Activated gamma-delta T cell (primary cell): ENCODE measurements around the gene CMIP.

Experiments
- DNase-seq: peaks from one replicate; lab custom pipeline; 2025; lab: John Stamatoyannopoulos, UW

CMIP gene

DNA sequence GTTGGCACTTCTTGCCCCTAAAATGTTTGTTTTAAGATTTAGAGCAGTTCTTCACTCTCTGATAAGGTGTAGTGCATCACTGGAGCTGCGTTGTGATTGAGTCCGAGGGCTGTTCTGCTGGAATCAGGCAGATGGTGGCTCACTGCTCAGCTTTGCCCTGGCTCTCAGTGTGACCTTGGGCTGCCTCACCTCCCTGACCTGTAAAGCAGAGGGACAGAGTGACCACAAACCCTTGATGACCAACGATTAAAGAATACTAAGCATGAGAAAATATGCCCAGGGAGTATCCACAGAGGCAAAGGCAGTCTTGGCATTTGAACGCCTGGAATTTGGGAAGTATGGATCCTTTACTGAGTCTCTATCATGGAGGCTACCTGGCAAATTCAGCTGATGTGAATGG lies 18.1 kb downstream of the CMIP start:
- DNase-seq = no peak

DNA sequence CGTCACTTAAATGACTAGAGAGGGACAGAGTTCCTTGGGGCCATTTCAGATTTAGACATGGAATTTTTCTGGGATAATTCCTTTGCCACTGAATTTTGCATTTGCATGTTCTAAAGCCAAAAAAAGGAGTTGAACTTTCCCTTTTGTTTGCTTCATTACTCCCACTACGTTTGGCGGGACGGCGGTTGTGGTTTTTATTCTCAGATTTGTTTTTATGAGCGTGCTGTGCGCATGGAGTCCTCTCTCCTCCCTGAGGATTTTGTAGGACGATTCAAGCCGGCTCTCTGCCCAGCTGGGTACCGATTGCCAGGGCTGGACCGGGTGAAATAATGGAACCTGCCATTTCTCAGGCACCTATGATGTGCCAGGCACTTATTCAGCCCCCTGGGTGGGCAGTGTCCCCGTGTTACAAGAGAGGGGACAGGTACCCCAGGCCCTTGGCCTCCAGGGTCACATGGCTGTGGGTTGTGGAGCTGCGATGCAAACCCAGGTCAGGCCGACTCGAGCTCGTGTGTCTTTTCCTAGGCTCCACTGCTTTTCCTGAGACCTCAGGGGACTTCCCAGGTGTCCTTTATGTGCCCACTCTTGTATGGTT lies 18.8 kb downstream of the CMIP start:
- no peak for DNase-seq

GRCh38 chr16:81464279-81464678 lies 19.7 kb downstream of the CMIP start:
- no peak for DNase-seq

GRCh38 chr16:81465375-81465943 lies 20.9 kb downstream of the CMIP start:
- DNase-seq = no peak

DNA sequence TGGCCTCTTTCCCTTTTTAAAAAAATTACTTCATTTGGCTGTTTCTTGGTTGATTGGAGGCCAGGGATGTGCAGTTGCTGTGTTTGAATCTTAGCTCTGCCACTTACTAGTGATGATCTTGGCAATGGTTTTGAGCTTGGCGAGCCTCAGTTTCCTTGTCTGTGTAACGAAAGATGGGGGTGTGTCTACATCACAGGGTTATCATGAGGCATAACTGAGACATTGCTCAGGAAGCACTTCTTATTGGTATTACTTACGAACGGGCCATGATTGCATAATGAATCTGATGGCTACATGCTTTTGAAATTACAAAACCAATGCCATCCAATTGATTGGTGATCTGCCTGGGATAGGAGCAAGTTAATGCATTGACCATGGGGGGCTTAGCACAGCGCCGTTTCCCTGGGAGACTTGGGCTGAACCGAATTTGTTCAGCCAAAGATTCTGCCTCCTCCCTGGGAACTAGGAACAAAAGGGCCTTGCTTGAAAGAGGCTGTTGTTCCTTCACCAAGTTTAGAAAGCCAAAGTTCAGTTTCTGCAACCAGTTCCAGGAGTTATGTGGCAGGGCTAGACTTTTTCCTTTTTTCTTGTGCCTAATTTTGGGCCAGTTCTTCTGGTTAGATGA lies 21.9 kb downstream of the CMIP start:
- DNase-seq = no peak

- no peak for DNase-seq
These were observed 22.5 kb downstream of the CMIP start for GRCh38 chr16:81467072-81467471.

DNA sequence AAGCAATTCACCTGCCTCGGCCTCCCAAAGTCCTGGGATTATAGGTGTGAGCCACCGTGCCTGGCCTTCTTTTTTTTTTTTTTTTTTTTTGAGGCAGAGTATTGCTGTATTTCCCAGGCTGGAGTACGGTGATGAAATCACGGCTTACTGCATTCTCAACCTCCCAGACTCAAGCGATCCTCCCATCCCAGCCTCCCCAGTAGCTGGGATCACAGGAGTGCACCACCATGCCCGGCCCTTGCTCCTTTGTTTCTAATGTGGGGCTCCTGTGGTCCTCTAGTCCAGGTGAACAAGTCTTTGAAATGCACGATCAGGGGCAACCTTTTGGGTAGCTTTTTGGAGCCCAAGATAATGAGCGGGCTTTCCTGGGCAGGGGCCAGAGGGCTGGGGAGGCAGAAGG lies 23.2 kb downstream of the CMIP start:
- no peak for DNase-seq

DNA sequence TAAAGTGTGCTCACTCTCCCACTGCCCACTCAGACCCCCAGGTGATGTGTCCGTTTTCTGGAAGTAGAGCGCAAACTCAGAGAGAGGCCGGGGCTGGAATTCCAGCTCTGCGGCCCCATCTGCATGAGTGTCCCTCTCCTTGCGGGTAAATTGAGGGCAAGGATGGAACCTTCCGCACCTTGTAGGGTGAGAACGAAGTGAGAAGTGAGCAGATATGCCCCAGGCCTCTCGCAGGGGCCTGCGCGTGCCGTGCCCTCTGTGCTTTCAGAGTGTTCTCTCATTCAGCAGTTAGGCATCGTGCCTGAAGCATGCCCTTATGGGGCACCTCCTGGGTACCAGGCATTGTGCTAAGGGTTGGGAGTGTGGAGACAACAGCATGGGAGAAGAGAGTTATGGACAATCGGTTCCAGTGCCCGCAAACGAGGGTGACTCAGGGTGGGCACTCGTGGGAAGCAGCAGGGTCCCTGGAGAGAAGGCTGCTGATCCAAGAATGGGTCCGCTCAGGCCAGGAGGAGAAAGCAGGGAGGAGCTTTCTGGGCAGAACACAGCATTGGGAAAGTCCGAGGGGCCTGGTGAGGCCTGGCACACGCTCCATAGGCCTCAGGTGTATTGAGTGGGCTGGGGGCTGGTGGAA lies 23.8 kb downstream of the CMIP start:
- DNase-seq = no peak

DNA sequence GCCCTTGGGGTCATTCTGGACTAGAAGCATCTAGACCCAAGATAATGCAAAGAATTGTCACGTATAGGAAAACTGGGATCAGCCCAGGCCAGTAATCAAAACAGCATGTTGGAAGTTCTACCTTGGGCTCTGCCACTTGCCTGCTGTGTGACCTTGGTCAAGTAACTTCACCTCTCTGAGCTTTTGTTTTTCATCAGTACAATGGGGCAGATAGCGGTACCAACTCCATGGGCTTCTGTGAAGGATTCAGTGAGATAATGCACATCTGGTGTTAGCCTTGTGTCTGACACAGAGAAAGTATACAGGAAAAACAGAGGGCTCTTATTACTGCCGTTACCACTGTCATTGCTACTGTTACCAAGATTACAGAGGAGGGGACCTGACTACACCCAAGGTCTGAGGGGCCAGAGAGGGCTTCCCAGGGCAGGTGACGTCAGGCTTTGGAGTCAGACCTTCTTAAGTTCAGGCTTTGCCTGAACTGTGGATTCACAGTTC lies 24.6 kb downstream of the CMIP start:
- DNase-seq = no peak

- no peak for DNase-seq
These were observed 25.3 kb downstream of the CMIP start for GRCh38 chr16:81469710-81470535.

DNA sequence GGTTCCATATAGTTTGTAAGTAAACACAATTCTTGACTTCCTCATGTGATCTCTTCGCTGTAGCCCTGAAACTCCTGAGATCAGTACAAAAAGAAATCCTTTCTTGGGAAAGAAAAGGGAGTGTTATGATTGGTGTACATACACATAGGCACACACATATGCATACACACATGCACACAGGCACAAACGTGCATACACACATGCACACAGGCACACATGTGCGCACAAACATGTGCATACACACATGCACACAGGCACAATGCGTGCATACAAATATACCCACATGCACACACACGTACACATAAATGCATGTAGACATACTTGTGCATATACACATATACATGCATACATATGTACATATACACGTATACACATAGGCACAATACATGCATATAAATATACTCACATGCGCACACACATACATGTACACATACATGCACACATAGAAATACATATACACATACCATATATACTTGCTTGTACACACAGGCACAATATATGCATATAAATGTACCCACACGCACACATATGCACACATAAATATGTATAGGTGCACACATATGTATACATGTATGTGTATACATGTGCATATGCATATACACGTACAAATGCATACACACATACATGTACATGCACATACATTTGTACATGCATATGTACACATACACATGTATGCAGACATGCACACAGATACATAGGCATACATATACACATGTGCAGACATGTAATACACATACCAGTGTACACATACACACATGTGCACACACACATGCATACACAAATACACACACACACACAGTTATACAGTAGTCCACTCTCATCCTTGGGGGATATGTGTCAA lies 26.4 kb downstream of the CMIP start:
- no peak for DNase-seq

DNA sequence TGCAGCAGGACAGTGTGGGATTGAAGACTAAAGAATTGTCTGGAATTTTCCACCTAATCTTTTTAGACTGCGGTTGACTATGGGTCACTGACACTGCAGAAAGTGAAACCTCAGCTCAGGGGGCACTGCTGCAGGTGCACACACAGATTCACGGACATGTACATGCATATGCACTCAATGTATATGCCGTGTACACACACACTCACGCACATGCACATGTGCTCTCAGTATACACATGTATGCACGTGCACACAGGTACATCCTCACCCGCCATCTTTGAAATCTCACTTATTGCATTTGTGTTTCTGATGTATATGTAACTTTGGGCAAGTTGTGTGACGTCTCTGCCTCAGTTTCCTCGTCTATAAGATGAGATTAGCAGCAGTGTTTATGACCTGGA lies 27.3 kb downstream of the CMIP start:
- DNase-seq = no peak

GRCh38 chr16:81472391-81472790 lies 27.8 kb downstream of the CMIP start:
- DNase-seq = no peak

DNA sequence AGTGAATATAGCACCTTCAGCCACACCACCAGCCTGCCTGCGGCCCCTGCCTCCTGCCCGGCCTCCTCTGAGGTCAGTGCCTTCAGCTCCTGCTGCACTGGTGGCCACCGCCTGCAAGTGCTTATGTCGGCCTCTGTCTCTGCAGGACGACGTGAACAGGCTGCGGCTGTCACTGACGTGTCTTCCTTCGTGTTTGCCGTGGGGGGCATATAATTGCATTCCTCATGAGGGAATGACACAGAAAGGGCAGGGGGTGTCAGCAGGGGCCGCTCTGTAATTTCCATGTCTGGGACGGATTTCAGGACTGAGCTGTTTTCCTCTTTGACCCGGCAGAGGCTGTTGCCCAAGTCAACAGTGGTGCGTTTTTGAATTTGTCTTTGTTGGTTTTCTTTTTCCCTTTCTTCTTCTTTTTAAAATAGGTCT lies 28.5 kb downstream of the CMIP start:
- DNase-seq = no peak

DNA sequence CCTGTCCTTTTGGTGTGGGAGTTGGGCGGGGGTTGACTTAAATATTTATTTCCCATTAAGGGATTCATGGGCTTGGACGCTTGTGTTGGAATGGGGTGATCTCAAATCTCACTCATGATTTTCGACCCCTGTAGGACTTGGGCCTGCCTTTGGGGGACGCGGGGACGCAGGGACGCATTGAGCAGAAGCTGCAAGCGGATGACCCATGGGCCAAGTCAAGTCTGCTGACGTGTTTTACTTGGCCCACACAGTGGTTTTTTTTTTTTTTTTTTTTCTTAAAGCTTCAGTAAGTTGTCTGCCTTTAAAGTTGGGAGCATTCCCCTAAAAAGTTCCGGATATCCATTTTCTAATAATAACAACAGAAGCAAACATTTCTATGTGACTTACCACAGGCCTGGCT lies 28.9 kb downstream of the CMIP start:
- DNase-seq = no peak

- no peak for DNase-seq
These were observed 29.7 kb downstream of the CMIP start for GRCh38 chr16:81473969-81474959.

- DNase-seq = no peak
These were observed 33.4 kb downstream of the CMIP start for GRCh38 chr16:81477697-81478693.

DNA sequence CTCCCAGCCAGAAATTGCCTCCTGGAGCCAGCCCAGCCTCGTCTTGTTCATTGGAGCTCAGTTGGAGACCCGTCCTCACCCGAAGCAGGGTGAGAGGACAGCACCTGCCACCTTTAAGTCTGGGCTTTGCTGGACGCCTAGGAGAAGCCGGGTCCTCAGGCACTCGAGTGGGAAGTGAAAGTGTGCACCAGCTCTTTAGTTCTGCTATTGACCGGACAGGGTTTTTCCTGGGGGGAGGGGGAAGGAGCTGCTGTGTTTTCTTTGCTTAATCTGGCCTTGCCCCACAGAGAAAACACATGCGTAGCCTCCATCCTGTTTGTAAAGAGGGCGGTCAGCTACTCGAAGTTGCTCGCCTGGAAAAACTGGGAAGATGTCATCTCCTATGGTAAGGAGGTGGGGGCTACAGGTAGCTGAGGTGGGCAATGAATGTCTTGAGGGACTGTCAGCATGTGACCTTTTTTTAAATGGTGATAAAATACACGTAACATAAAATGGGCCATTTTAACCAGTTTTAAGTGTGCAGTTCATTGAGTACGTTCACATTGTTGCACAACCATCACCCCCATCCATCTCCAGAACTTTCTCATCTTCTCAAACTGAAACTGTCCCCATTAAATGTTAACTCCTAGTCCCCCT lies 34.4 kb downstream of the CMIP start:
- DNase-seq = no peak
